Measurements from ENCODE around the gene SPI1.

GRCh38 chr11:47375546-47376085, 2.7 kb downstream of the SPI1 start:
- no peak for TF ChIP-seq CTCF (IDR thresholded peaks at IDR 0.05; ENCODE audit: low read depth, low read length, poor library complexity, severe bottlenecking)
- no peak for TF ChIP-seq EZH2phosphoT487 (IDR thresholded peaks at IDR 0.05; ENCODE audit: borderline replicate concordance, low read length)

Data from DOHH2 (cell line).